Ishikawa (cell line): ENCODE measurements around the gene CTNNA1.

ENCODE experiments used
- CEBPB ChIP-seq: IDR thresholded peaks from 2 replicates; pipeline ENCODE4 v1.6.1; 2012
- EGR1 ChIP-seq: IDR thresholded peaks from 2 replicates; pipeline ENCODE4 v1.6.1; 2012
- FOXM1 ChIP-seq: IDR thresholded peaks from 2 replicates; pipeline ENCODE4 v1.6.1; 2012; ENCODE audit warnings: low read depth, borderline replicate concordance
- MAX ChIP-seq: IDR thresholded peaks from 2 replicates; pipeline ENCODE4 v1.6.1; 2012
- NFIC ChIP-seq: IDR thresholded peaks from 2 replicates; pipeline ENCODE4 v1.6.1; 2012
- RAD21 ChIP-seq: IDR thresholded peaks from 2 replicates; pipeline ENCODE4 v1.6.1; 2012; ENCODE audit warnings: low read depth
- REST ChIP-seq: IDR thresholded peaks from 2 replicates; pipeline ENCODE4 v1.6.1; 2012; ENCODE audit warnings: low read depth, mild to moderate bottlenecking
- TEAD4 ChIP-seq: IDR thresholded peaks from 2 replicates; pipeline ENCODE4 v1.6.1; 2012
- YY1 ChIP-seq: IDR thresholded peaks from 2 replicates; pipeline ENCODE4 v1.6.1; 2012; ENCODE audit warnings: low read depth
- ZBTB7A ChIP-seq: IDR thresholded peaks from 2 replicates; pipeline ENCODE4 v1.6.1; 2012; ENCODE audit warnings: low read depth

- TF ChIP-seq EGR1, result no peak
- TF ChIP-seq REST, result no peak
- no peak for TF ChIP-seq RAD21
- TF ChIP-seq CEBPB, result no peak
- TF ChIP-seq YY1, result no peak
- TF ChIP-seq TEAD4, result no peak
- TF ChIP-seq NFIC, result no peak
- no peak for TF ChIP-seq ZBTB7A
- TF ChIP-seq FOXM1, result no peak
- TF ChIP-seq MAX, result no peak
These were observed 15.5 kb upstream of the CTNNA1 start for GRCh38 chr5:138737494-138738265.
